ENCODE results near the gene KRTAP29-1. TPM values are rescaled to one million over a fixed set of nuclear protein-coding genes. Genes with fewer than 3 reads are reported as not detected.
"Not testable (repeated sequence)": the region's sequence is repeated elsewhere in the genome, so short reads cannot be mapped to it uniquely, and the experiment has no call there.

Gene KRTAP29-1
- total and polyA plus RNA-seq, 2 experiments from 2014 or later: not detected

DNA sequence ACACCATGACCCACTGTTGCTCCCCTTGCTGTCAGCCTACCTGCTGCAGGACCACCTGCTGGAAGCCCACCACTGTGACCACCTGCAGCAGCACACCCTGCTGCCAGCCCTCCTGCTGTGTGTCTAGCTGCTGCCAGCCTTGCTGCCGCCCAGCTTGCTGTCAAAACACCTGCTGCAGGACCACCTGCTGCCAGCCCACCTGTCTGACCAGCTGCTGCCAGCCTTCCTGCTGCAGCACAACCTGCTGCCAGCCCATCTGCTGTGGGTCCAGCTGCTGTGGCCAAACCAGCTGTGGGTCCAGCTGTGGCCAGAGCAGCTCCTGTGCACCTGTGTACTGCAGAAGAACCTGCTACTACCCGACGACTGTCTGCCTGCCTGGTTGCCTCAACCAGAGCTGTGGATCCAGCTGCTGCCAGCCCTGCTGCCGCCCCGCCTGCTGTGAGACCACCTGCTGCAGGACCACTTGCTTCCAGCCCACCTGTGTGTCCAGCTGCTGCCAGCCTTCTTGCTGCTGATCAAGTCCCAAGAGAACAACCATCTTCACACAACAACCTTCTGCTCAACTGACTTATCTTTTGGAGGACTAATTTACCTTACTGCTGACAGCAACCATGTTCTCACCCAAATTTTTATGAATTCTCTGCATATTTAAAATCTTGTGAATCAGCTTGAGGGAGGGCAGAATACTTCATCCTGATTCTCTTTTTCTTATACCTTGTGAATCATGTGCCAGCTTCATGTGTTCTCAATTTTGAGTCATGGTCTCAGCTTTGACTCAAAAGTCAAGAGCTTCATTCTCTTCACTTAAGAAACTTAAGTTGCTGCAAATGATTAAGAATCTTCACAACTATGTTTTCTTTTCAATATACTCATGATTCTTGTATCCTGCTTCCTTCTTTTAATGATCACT, 47.0 kb downstream of the KRTAP29-1 start, which contains the start of gene KRTAP9-9:
KRTAP9-9 (plus strand) TSS at position 4 of the 910 bp plus-strand sequence.
- H3K27me3 Mint-ChIP-seq (ENCODE audit: insufficient read depth, low read depth, poor library complexity); H3K9me2 ChIP-seq (ENCODE audit: insufficient read depth); H3K27me3 ChIP-seq (ENCODE audit: insufficient read depth); H3K27ac Mint-ChIP-seq; H3K4me3 ChIP-seq; H3K79me2 ChIP-seq (replicated peaks; ENCODE audit: insufficient read depth); H3K4me1 ChIP-seq (ENCODE audit: insufficient read depth); H3K9me3 Mint-ChIP-seq; DNase-seq (ENCODE audit: low spot score); H4K20me1 ChIP-seq (replicated peaks; ENCODE audit: insufficient read depth); H3K36me3 ChIP-seq (ENCODE audit: insufficient read depth); H2AFZ ChIP-seq; H3K4me3 Mint-ChIP-seq; H3K4me2 ChIP-seq; H3K4me1 Mint-ChIP-seq; H3K27ac ChIP-seq (ENCODE audit: low read depth); H3K36me3 Mint-ChIP-seq (ENCODE audit: low read depth); ATAC-seq; H3F3A ChIP-seq (replicated peaks; ENCODE audit: low read depth): not testable (repeated sequence)

DNA sequence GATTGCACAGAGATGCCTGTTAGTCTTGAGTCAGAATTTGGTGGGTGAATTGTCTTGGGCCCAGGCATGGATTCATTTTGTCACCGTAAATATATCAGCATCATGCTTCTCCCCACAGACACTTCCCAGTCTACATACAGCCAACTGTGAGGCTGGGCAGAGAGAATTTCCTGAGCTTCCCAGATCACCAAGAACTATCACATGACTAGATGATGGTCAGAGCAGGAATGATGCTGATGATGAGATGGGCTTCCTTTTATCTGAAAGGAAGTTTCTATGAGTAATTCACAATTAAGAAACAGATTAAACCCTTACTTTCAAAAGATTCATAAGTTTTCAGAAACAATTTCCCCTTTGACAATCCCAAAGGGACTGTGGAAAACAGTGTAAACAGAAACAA, 47.8 kb downstream of the KRTAP29-1 start:
- DNase-seq (ENCODE audit: low spot score) (no peak), ATAC-seq (no peak)
- H3K9me2 ChIP-seq (ENCODE audit: insufficient read depth): peaks cover 3% of the 10 kb centered on the region; the same call in 1 of the 2 replicates
- no peak overlapping the region for H3K4me2 ChIP-seq
- H3K27ac ChIP-seq (ENCODE audit: low read depth): no peak overlapping the region
- no peaks in the 10 kb centered on the region for H3K36me3 ChIP-seq (ENCODE audit: insufficient read depth)
- Mint-ChIP-seq H3K4me3 (no peak overlapping the region), H3K27me3 (ENCODE audit: insufficient read depth, low read depth, poor library complexity) (peaks cover 2% of the 10 kb centered on the region), H3K9me3 (no peaks in the 10 kb centered on the region), H3K4me1 (peaks cover 4% of the 10 kb centered on the region; the same call in 2 of the 3 replicates), H3K27ac (no peak overlapping the region), H3K36me3 (ENCODE audit: low read depth) (no peaks in the 10 kb centered on the region)
- no peak overlapping the region for H3K4me3 ChIP-seq
- H3K4me1 ChIP-seq (ENCODE audit: insufficient read depth): no peaks in the 10 kb centered on the region
- H3K79me2 ChIP-seq (replicated peaks; ENCODE audit: insufficient read depth): no peaks in the 10 kb centered on the region
- no peaks in the 10 kb centered on the region for H3F3A ChIP-seq (replicated peaks; ENCODE audit: low read depth)
- no peak overlapping the region for H2AFZ ChIP-seq
- H4K20me1 ChIP-seq (replicated peaks; ENCODE audit: insufficient read depth): no peaks in the 10 kb centered on the region
- no peaks in the 10 kb centered on the region for H3K27me3 ChIP-seq (ENCODE audit: insufficient read depth)
- TF ChIP-seq POLR2AphosphoS5 (IDR thresholded peaks at IDR 0.05; ENCODE audit: low read depth): no peak
- TF ChIP-seq, protein P1, sequence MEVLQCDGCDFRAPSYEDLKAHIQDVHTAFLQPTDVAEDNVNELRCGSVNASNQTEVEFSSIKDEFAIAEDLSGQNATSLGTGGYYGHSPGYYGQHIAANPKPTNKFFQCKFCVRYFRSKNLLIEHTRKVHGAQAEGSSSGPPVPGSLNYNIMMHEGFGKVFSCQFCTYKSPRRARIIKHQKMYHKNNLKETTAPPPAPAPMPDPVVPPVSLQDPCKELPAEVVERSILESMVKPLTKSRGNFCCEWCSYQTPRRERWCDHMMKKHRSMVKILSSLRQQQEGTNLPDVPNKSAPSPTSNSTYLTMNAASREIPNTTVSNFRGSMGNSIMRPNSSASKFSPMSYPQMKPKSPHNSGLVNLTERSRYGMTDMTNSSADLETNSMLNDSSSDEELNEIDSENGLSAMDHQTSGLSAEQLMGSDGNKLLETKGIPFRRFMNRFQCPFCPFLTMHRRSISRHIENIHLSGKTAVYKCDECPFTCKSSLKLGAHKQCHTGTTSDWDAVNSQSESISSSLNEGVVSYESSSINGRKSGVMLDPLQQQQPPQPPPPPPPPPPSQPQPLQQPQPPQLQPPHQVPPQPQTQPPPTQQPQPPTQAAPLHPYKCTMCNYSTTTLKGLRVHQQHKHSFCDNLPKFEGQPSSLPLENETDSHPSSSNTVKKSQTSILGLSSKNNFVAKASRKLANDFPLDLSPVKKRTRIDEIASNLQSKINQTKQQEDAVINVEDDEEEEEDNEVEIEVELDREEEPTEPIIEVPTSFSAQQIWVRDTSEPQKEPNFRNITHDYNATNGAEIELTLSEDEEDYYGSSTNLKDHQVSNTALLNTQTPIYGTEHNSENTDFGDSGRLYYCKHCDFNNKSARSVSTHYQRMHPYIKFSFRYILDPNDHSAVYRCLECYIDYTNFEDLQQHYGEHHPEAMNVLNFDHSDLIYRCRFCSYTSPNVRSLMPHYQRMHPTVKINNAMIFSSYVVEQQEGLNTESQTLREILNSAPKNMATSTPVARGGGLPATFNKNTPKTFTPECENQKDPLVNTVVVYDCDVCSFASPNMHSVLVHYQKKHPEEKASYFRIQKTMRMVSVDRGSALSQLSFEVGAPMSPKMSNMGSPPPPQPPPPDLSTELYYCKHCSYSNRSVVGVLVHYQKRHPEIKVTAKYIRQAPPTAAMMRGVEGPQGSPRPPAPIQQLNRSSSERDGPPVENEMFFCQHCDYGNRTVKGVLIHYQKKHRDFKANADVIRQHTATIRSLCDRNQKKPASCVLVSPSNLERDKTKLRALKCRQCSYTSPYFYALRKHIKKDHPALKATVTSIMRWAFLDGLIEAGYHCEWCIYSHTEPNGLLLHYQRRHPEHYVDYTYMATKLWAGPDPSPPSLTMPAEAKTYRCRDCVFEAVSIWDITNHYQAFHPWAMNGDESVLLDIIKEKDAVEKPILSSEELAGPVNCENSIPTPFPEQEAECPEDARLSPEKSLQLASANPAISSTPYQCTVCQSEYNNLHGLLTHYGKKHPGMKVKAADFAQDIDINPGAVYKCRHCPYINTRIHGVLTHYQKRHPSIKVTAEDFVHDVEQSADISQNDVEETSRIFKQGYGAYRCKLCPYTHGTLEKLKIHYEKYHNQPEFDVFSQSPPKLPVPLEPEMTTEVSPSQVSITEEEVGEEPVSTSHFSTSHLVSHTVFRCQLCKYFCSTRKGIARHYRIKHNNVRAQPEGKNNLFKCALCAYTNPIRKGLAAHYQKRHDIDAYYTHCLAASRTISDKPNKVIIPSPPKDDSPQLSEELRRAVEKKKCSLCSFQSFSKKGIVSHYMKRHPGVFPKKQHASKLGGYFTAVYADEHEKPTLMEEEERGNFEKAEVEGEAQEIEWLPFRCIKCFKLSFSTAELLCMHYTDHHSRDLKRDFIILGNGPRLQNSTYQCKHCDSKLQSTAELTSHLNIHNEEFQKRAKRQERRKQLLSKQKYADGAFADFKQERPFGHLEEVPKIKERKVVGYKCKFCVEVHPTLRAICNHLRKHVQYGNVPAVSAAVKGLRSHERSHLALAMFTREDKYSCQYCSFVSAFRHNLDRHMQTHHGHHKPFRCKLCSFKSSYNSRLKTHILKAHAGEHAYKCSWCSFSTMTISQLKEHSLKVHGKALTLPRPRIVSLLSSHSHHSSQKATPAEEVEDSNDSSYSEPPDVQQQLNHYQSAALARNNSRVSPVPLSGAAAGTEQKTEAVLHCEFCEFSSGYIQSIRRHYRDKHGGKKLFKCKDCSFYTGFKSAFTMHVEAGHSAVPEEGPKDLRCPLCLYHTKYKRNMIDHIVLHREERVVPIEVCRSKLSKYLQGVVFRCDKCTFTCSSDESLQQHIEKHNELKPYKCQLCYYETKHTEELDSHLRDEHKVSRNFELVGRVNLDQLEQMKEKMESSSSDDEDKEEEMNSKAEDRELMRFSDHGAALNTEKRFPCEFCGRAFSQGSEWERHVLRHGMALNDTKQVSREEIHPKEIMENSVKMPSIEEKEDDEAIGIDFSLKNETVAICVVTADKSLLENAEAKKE (CRISPR knock-in tag; IDR thresholded peaks at IDR 0.05): no peak
- no peak for TF ChIP-seq EZH2phosphoT487 (IDR thresholded peaks at IDR 0.05; ENCODE audit: unreplicated experiment)
- TF ChIP-seq STAT1 (IDR thresholded peaks at IDR 0.05; ENCODE audit: unreplicated experiment): no peak
- no peak for TF ChIP-seq NANOG (IDR thresholded peaks at IDR 0.05; ENCODE audit: borderline replicate concordance)
- TF ChIP-seq JUNB (IDR thresholded peaks at IDR 0.05; ENCODE audit: unreplicated experiment): no peak
- no peak for TF ChIP-seq CREB1 (CRISPR knock-in tag; IDR thresholded peaks at IDR 0.05; ENCODE audit: low read depth)
- TF ChIP-seq, protein P2, sequence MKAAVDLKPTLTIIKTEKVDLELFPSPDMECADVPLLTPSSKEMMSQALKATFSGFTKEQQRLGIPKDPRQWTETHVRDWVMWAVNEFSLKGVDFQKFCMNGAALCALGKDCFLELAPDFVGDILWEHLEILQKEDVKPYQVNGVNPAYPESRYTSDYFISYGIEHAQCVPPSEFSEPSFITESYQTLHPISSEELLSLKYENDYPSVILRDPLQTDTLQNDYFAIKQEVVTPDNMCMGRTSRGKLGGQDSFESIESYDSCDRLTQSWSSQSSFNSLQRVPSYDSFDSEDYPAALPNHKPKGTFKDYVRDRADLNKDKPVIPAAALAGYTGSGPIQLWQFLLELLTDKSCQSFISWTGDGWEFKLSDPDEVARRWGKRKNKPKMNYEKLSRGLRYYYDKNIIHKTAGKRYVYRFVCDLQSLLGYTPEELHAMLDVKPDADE (IDR thresholded peaks at IDR 0.05): no peak
- no peak for TF ChIP-seq EZH2 (IDR thresholded peaks at IDR 0.05; ENCODE audit: low read depth, unreplicated experiment)
- TF ChIP-seq, protein P3, sequence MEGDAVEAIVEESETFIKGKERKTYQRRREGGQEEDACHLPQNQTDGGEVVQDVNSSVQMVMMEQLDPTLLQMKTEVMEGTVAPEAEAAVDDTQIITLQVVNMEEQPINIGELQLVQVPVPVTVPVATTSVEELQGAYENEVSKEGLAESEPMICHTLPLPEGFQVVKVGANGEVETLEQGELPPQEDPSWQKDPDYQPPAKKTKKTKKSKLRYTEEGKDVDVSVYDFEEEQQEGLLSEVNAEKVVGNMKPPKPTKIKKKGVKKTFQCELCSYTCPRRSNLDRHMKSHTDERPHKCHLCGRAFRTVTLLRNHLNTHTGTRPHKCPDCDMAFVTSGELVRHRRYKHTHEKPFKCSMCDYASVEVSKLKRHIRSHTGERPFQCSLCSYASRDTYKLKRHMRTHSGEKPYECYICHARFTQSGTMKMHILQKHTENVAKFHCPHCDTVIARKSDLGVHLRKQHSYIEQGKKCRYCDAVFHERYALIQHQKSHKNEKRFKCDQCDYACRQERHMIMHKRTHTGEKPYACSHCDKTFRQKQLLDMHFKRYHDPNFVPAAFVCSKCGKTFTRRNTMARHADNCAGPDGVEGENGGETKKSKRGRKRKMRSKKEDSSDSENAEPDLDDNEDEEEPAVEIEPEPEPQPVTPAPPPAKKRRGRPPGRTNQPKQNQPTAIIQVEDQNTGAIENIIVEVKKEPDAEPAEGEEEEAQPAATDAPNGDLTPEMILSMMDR (conservative IDR thresholded peaks at IDR 0.05; ENCODE audit: low read depth in 2 of 2): no peak
- TF ChIP-seq ZNF114 (CRISPR knock-in tag; IDR thresholded peaks at IDR 0.05): no peak
